Tibial nerve (tissue), 4 donors: ENCODE measurements around the gene NTNG1. TPM values are rescaled to one million over a fixed set of nuclear protein-coding genes. Genes with fewer than 3 reads are reported as not detected.

Source experiments
- DNase-seq, 2 donors: peaks; one replicate each; pipeline ENCODE4 v3.0.0-alpha.2; 2019; ENCODE audit warnings: low spot score in 2 of 2
- H3K27ac ChIP-seq, 4 donors: fragments of 200-600 bp; sonication (generic) in 3 of 4; one replicate each; pipeline ENCODE4 v1.5.1; 2017 to 2019; ENCODE audit warnings: mild to moderate bottlenecking in 1 of 4
- H3K27me3 ChIP-seq, 2 donors: fragments of 200-600 bp; sonication (generic) in 1 of 2; one replicate each; pipeline versions ENCODE4 v1.5.1 to v1.6.0; 2017 to 2019
- H3K36me3 ChIP-seq, 3 donors: fragments of 200-600 bp; sonication (generic); one replicate each; pipeline ENCODE4 v1.5.1; 2018 to 2019
- H3K4me1 ChIP-seq, 4 donors: fragments of 200-600 bp; sonication (generic) in 3 of 4; one replicate each; pipeline ENCODE4 v1.5.1; 2017 to 2019
- H3K4me3 ChIP-seq, 4 donors: fragments of 200-600 bp; sonication (generic) in 3 of 4; one replicate each; pipeline ENCODE4 v1.5.1; 2017 to 2019; ENCODE audit warnings: mild to moderate bottlenecking in 1 of 4, moderate library complexity in 1 of 4
- H3K9me3 ChIP-seq, 4 donors: fragments of 200-600 bp; sonication (generic) in 3 of 4; one replicate each; pipeline ENCODE4 v1.5.1; 2017 to 2019
- EP300 ChIP-seq, 2 donors: sonication (generic); formaldehyde crosslinking; IDR thresholded peaks; one replicate each; pipeline ENCODE4 v1.6.1; 2017; ENCODE audit warnings: antibody characterized with exemption in 2 of 2, mild to moderate bottlenecking in 1 of 2
- POLR2A ChIP-seq, 2 donors: fragments of 450-650 bp; IDR thresholded peaks; one replicate each; pipeline ENCODE4 v1.6.1; 2017; ENCODE audit warnings: antibody characterized with exemption in 2 of 2, mild to moderate bottlenecking in 2 of 2, moderate library complexity in 2 of 2
- WGBS, 2 donors: methylation state at CpG; one replicate each; pipeline ENCODE4 v1.1.5; 2018; 5-methylcytosine and 5-hydroxymethylcytosine counted together
- total RNA-seq, 4 donors: library from RNA; depleted of rRNA; stranded (reverse); fragments of >200 nt; gene quantifications; one replicate each; pipeline ENCODE4 v1.1.0, GENCODE V29; 2016
- TF ChIP-seq, protein P1 (sequence below), 5 experiments: fragments of 200-600 bp in 3 of 5; fragments of 450-650 bp in 2 of 5; sonication (generic) in 3 of 5; IDR thresholded peaks; one replicate each; pipeline ENCODE4 v1.5.1; 2016 to 2019; ENCODE audit warnings: antibody characterized with exemption in 5 of 5, mild to moderate bottlenecking in 3 of 5, moderate library complexity in 2 of 5

Gene NTNG1
- total RNA-seq, 4 donors from 2014 or later = 1.4 to 6.6 (median 3.9) TPM

DNA sequence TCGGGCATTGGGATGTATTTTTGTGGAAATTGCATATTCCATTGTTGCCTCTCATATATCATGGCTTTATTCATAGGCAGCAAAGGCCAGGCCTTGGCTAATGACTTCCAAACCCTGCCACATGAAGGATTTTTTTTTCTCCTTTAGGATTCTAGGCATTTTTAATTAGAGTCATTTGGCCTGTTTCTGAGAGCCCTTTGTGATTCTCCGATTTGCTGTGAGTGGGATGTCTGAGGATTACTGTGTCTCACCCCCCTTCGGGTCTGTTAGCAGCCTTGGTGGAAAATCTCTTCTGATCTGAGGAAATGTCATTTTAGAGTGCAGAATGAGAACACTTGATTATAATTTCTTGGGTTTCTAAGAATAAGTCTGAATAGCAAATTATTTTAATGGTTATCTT lies 253.5 kb downstream of the NTNG1 start:
- H3K4me3 ChIP-seq = no peak overlapping the region
- H3K4me1 ChIP-seq = no peaks in the 10 kb centered on the region
- WGBS, 2 donors = 43 to 45% methylated on average over 3 of the region's 3 CpGs
- no peak for DNase-seq
- no peaks in the 10 kb centered on the region for H3K27me3 ChIP-seq
- H3K27ac ChIP-seq = no peak overlapping the region
- no peaks in the 10 kb centered on the region for H3K36me3 ChIP-seq
- H3K9me3 ChIP-seq = no peaks in the 10 kb centered on the region
- TF ChIP-seq POLR2A (IDR thresholded peaks at IDR 0.05) (no peak), EP300 (IDR thresholded peaks at IDR 0.05) (no peak)
- TF ChIP-seq, protein P1, sequence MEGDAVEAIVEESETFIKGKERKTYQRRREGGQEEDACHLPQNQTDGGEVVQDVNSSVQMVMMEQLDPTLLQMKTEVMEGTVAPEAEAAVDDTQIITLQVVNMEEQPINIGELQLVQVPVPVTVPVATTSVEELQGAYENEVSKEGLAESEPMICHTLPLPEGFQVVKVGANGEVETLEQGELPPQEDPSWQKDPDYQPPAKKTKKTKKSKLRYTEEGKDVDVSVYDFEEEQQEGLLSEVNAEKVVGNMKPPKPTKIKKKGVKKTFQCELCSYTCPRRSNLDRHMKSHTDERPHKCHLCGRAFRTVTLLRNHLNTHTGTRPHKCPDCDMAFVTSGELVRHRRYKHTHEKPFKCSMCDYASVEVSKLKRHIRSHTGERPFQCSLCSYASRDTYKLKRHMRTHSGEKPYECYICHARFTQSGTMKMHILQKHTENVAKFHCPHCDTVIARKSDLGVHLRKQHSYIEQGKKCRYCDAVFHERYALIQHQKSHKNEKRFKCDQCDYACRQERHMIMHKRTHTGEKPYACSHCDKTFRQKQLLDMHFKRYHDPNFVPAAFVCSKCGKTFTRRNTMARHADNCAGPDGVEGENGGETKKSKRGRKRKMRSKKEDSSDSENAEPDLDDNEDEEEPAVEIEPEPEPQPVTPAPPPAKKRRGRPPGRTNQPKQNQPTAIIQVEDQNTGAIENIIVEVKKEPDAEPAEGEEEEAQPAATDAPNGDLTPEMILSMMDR (IDR thresholded peaks at IDR 0.05) = no peak

DNA sequence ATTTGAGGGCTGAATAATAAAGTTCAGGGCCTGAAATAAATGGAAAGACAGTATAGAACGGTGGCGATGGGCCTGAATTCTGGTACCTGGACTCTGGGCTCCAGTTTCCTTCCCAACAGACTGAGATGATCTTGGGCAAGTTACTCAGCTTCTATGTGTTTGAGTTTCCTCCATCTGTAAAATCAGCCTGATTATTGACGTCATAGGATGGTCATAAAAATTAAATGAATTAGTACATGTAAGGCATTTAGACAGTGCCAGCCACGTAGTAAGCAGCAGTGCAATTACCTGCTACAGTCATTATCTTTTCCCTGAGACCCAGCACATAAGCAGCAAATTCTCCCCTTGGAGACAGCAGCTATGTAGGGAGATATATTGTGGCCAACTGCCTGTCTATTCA lies 260.9 kb downstream of the NTNG1 start:
- WGBS, 2 donors = 92 to 93% methylated on average over 4 of the region's 4 CpGs
- no peaks in the 10 kb centered on the region for H3K9me3 ChIP-seq
- H3K36me3 ChIP-seq = no peaks in the 10 kb centered on the region
- no peak overlapping the region for H3K4me3 ChIP-seq
- H3K4me1 ChIP-seq = peaks cover 0 to 11% (median 0%) of the 10 kb centered on the region in 4 donors
- H3K27me3 ChIP-seq = no peaks in the 10 kb centered on the region
- no peak overlapping the region for H3K27ac ChIP-seq
- DNase-seq = no peak
- TF ChIP-seq EP300 (IDR thresholded peaks at IDR 0.05) (no peak), POLR2A (IDR thresholded peaks at IDR 0.05) (no peak)
- TF ChIP-seq, protein P1 (IDR thresholded peaks at IDR 0.05) = no peak

DNA sequence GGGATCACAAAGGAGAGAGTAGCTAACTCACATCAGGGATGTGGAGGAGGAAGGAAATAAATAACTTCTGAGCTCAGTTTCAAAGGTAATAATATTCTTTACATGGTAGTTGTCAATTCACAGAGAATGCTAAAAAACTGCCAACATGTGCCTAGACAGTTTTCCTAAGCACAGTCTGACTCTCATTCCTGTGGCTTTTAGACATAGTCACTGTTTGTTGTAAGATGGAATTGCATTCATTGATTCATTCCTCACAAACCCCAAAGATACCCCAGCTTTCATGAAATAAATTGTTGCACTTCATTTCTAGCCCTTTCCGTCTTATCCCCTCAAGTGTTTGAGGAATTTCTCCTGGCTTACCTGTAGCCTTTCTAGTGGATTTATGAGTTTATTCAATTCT lies 263.9 kb downstream of the NTNG1 start:
- Histone ChIP-seq H3K4me1 (peaks cover 0 to 11% (median 0%) of the 10 kb centered on the region in 4 donors), H3K27ac (no peak overlapping the region), H3K9me3 (no peaks in the 10 kb centered on the region), H3K27me3 (no peaks in the 10 kb centered on the region), H3K4me3 (no peak overlapping the region), H3K36me3 (no peaks in the 10 kb centered on the region)
- 77 to 79% methylated on average over 1 of the region's 1 CpG for WGBS, 2 donors
- no peak for TF ChIP-seq POLR2A (IDR thresholded peaks at IDR 0.05)
- no peak for TF ChIP-seq EP300 (IDR thresholded peaks at IDR 0.05)
- TF ChIP-seq, protein P1 (IDR thresholded peaks at IDR 0.05) = no peak
- DNase-seq = no peak

DNA sequence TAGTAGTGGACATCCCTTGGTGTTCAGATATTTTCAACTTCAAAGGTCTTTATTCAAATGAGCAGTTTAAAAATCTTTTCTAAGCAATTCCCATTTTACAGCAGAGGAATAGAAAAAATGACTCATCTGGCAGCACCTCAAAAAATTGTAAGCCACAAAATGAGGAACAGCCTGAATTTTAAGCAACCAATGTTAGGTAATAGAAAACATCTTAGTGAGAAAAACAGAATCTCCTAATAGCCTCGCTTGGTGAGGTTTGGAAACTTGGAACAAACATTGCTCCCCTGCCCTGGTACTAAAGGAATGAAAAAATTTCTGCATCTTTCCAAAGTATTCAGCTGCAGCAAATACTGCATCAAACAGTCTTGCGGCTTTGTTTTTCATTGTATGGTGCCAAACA lies 264.4 kb downstream of the NTNG1 start:
- TF ChIP-seq, protein P1 (IDR thresholded peaks at IDR 0.05) = no peak
- TF ChIP-seq POLR2A (IDR thresholded peaks at IDR 0.05) (no peak), EP300 (IDR thresholded peaks at IDR 0.05) (peak in 1 of 2 donors; percentile 25)
- H3K4me1 ChIP-seq = peaks cover 0 to 11% (median 0%) of the 10 kb centered on the region in 4 donors
- peak in 1 of 2 donors; percentile 44 for DNase-seq
- WGBS, 2 donors = 56 to 78% methylated on average over 2 of the region's 2 CpGs
- H3K27ac ChIP-seq = no peak overlapping the region
- no peaks in the 10 kb centered on the region for H3K36me3 ChIP-seq
- H3K9me3 ChIP-seq = no peaks in the 10 kb centered on the region
- no peak overlapping the region for H3K4me3 ChIP-seq
- H3K27me3 ChIP-seq = no peaks in the 10 kb centered on the region

DNA sequence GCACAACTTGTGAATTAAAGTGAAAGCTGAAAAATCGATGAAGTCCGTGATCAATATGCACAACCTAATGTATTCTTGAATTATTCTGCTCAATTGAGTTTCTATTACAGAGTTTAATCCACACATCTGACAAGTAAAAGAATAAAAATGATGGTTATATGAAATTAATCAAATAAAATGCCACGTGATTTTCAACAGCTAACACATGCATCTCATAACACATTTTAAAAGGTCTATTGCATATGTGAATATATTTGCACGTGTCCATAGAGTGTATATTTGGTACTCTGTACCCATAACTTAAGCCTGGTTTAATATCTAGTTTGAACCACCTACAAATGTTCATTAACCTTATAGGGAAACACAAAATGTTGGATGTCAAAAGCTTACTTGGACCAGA lies 266.2 kb downstream of the NTNG1 start:
- 93 to 95% methylated on average over 4 of the region's 4 CpGs for WGBS, 2 donors
- no peaks in the 10 kb centered on the region for H3K9me3 ChIP-seq
- H3K4me1 ChIP-seq = peaks cover 0 to 11% (median 0%) of the 10 kb centered on the region in 4 donors
- no peak overlapping the region for H3K4me3 ChIP-seq
- TF ChIP-seq EP300 (IDR thresholded peaks at IDR 0.05) (no peak), POLR2A (IDR thresholded peaks at IDR 0.05) (no peak)
- TF ChIP-seq, protein P1 (IDR thresholded peaks at IDR 0.05) = no peak
- H3K36me3 ChIP-seq = no peaks in the 10 kb centered on the region
- DNase-seq = no peak
- no peak overlapping the region for H3K27ac ChIP-seq
- H3K27me3 ChIP-seq = no peaks in the 10 kb centered on the region
